Mammary epithelial cell (primary cell): ENCODE results near the gene MN1.

Experiments used
- CTCF ChIP-seq, 2 donors: IDR thresholded peaks in 1 of 2; conservative IDR thresholded peaks in 1 of 2; 2 replicates each; pipeline ENCODE4 v1.5.1; 2011 to 2012; ENCODE audit warnings: inconsistent platforms in 2 of 2, low read length in 2 of 2, mild to moderate bottlenecking in 2 of 2, control low read depth in 1 of 2, low read depth in 1 of 2; ENCODE audit not compliant: insufficient read depth in 1 of 2; ENCODE audit errors: extremely low read depth in 1 of 2
- EZH2 ChIP-seq: IDR thresholded peaks from 2 replicates; pipeline ENCODE4 v1.6.1; 2012; ENCODE audit warnings: low read length, inconsistent platforms, borderline replicate concordance

DNA sequence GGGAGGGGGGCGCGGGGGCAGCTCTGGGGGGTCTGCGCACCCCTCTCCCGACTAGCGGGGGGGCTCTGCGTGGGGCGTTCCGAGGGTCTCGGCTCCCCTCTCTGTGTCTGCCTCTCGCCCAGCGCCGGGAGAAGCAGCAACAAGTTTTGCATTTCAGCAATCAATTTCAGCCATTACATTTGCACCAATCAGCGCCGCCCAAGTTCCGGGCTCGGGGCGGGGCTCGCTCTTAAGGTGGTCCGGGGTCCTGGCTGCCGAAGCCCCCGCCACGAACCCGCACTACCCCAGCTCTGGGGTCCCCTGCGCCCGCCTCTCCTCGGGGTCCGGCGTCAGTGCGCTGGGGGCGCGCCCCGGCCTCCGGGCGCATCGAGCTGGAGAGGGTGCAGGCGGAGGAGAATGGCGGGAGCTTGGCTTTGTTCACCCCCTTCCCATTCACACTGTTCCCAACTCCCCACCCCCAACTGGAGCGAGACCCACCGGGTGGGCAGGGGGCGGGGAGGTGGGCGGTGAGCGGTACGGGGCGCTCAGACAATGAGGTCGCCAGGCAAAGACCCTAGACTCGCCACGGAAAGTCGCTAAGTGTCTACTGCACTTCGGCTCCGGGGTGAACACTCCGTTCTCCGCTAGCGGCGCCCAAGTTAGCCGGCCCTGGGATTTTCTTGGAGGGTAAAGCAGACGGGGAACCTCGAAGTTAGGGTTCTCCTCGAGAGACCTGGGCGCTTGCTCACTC, at the start of gene MN1:
- TF ChIP-seq CTCF (conservative IDR thresholded peaks at IDR 0.05 in 1 of 2, IDR thresholded peaks at IDR 0.05 in 1 of 2; ENCODE audit: extremely low read depth in 1 of 2, insufficient read depth in 1 of 2, low read depth in 1 of 2, low read length in 2 of 2) (peak in 1 of 2 donors; percentile 12), EZH2 (no peak)
